Spleen (tissue), 7 donors: ENCODE data around the gene SLC8B1.

ENCODE experiments used
- POLR2A ChIP-seq, 3 donors: fragments of 450-650 bp; IDR thresholded peaks; one replicate each; pipeline ENCODE4 v1.5.1; 2017; ENCODE audit warnings: antibody characterized with exemption in 3 of 3, mild to moderate bottlenecking in 1 of 3
- POLR2AphosphoS5 ChIP-seq, 3 donors: sonication (generic); formaldehyde crosslinking; IDR thresholded peaks; one replicate each; pipeline ENCODE4 v1.5.1; 2017; ENCODE audit warnings: antibody characterized with exemption in 3 of 3
- TF ChIP-seq, protein P1 (sequence below), 11 experiments: fragments of 200-600 bp in 7 of 11; fragments of 450-650 bp in 4 of 11; sonication (generic) in 4 of 11; IDR thresholded peaks in 8 of 11; conservative IDR thresholded peaks in 3 of 11; 1 replicate in 7 of 11; 2 replicates in 4 of 11; pipeline versions ENCODE4 v1.4.0 to v1.8.0; 2016 to 2021; ENCODE audit warnings: antibody characterized with exemption in 11 of 11, inconsistent platforms in 4 of 11, mild to moderate bottlenecking in 1 of 11
- donor health status: DM: no; HTN: no; CAD: no; lungs with moderate emphysema.
- donor health status: DM: no; HTN: no; CAD: no.
- donor health status: DM: no; HTN: no; CAD: no.

DNA sequence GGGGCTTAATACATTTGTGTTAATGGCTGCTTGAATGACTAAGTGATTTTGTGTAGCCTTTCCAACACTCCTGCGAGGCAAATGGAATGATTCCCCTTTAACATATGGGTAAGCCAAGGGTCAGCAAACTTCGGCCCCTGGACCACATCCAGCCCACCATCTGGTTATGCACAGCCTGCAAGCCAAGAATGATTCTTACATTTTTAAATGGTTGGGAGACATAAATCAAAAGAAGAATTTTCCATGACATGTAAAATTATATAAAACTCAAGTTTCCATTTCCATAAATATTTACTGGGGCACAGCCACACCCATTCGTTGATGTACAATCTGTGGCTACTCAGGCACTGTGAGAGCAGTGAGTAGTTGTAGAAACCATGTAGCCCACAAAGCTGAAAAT, 9.0 kb downstream of the SLC8B1 start:
- TF ChIP-seq, protein P1, sequence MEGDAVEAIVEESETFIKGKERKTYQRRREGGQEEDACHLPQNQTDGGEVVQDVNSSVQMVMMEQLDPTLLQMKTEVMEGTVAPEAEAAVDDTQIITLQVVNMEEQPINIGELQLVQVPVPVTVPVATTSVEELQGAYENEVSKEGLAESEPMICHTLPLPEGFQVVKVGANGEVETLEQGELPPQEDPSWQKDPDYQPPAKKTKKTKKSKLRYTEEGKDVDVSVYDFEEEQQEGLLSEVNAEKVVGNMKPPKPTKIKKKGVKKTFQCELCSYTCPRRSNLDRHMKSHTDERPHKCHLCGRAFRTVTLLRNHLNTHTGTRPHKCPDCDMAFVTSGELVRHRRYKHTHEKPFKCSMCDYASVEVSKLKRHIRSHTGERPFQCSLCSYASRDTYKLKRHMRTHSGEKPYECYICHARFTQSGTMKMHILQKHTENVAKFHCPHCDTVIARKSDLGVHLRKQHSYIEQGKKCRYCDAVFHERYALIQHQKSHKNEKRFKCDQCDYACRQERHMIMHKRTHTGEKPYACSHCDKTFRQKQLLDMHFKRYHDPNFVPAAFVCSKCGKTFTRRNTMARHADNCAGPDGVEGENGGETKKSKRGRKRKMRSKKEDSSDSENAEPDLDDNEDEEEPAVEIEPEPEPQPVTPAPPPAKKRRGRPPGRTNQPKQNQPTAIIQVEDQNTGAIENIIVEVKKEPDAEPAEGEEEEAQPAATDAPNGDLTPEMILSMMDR (IDR thresholded peaks at IDR 0.05 in 8 of 11, conservative IDR thresholded peaks at IDR 0.05 in 3 of 11): no peak
- TF ChIP-seq POLR2AphosphoS5 (IDR thresholded peaks at IDR 0.05) (peak in 1 of 3 donors; percentile 59), POLR2A (IDR thresholded peaks at IDR 0.05) (no peak)
